ENCODE measurements around the gene CNTFR.

DNA sequence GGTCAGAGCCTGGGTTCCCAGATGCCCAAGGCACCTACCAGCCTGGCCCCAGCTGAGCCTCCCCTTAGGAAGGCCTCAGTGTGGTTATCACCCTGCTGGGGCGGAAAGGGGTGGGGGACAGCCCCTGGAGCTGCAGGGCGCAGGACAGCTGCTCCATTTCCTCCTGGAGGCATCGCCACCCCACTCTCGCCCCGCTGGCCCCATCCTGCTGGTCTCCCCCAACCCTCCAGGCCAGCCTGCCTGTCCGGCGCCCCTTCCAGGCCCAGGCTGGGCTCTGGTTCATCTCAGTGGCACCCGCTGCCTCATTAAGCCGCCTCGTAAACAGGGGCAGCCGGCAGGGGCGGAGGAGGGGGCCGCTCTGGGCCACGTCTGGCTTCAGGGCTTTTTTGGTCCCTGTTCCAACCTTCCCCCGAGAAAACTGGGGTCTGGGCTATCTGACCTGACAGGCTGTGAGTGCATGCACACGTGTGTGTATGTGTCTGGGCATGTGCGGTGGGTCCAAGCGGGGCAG lies 36.0 kb downstream of the CNTFR start:
- TF ChIP-seq, protein P1, sequence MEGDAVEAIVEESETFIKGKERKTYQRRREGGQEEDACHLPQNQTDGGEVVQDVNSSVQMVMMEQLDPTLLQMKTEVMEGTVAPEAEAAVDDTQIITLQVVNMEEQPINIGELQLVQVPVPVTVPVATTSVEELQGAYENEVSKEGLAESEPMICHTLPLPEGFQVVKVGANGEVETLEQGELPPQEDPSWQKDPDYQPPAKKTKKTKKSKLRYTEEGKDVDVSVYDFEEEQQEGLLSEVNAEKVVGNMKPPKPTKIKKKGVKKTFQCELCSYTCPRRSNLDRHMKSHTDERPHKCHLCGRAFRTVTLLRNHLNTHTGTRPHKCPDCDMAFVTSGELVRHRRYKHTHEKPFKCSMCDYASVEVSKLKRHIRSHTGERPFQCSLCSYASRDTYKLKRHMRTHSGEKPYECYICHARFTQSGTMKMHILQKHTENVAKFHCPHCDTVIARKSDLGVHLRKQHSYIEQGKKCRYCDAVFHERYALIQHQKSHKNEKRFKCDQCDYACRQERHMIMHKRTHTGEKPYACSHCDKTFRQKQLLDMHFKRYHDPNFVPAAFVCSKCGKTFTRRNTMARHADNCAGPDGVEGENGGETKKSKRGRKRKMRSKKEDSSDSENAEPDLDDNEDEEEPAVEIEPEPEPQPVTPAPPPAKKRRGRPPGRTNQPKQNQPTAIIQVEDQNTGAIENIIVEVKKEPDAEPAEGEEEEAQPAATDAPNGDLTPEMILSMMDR (IDR thresholded peaks at IDR 0.05) = no peak
- TF ChIP-seq EZH2phosphoT487 (IDR thresholded peaks at IDR 0.05) = no peak
- no peak for TF ChIP-seq EZH2 (IDR thresholded peaks at IDR 0.05)

All from neural progenitor cell (in vitro differentiated cells).